Esophagus (tissue), 2 donors: ENCODE measurements around the gene GFPT2. TPM values are rescaled to one million over a fixed set of nuclear protein-coding genes. Genes with fewer than 3 reads are reported as not detected.
A peak's percentile ranks its signal among the peaks of the same experiment; 100 is the strongest.

Experiments
- H3K27ac ChIP-seq, 2 donors: one replicate each; pipeline ENCODE4 v1.5.1; 2013; ENCODE audit warnings: low read depth in 2 of 2, mild to moderate bottlenecking in 2 of 2, inconsistent platforms in 1 of 2, low read length in 1 of 2, moderate library complexity in 1 of 2
- H3K27me3 ChIP-seq, 2 donors: one replicate each; pipeline ENCODE4 v1.6.1; 2013; ENCODE audit warnings: low read length in 2 of 2, control low read depth in 1 of 2, mild to moderate bottlenecking in 1 of 2; ENCODE audit not compliant: insufficient read depth in 2 of 2, control insufficient read depth in 1 of 2
- H3K36me3 ChIP-seq, 2 donors: one replicate each; pipeline ENCODE4 v1.6.1; 2013; ENCODE audit warnings: low read length in 1 of 2; ENCODE audit not compliant: control insufficient read depth in 2 of 2, insufficient read depth in 2 of 2
- H3K4me1 ChIP-seq, 2 donors: one replicate each; pipeline ENCODE4 v1.6.1; 2013; ENCODE audit warnings: low read length in 1 of 2; ENCODE audit not compliant: control insufficient read depth in 2 of 2, insufficient read depth in 2 of 2
- H3K4me3 ChIP-seq, 2 donors: one replicate each; pipeline ENCODE4 v1.5.1; 2013; ENCODE audit warnings: low read length in 2 of 2, mild to moderate bottlenecking in 2 of 2, low read depth in 1 of 2, moderate library complexity in 1 of 2
- H3K9me3 ChIP-seq, 2 donors: one replicate each; pipeline ENCODE4 v1.6.1; 2013; ENCODE audit warnings: mild to moderate bottlenecking in 2 of 2, low read depth in 1 of 2, low read length in 1 of 2, moderate library complexity in 1 of 2; ENCODE audit not compliant: control insufficient read depth in 2 of 2, insufficient read depth in 1 of 2
- WGBS, 2 donors: extraction: QIAGEN DNeasy Blood & Tissue Kit; methylation state at CpG; one replicate each; pipeline ENCODE4 v1.1.7; 2013; 5-methylcytosine and 5-hydroxymethylcytosine counted together
- polyA plus RNA-seq, 2 donors: library from polyadenylated mRNA; stranded (reverse); fragments of 200-250 nt; gene quantifications; one replicate each; pipeline ENCODE4 v1.2.3, GENCODE V29; 2013
- donor health status: healthy with polysubstance abuse.
- donor health status: Bipolar disorder and iron deficiency.

GFPT2 gene
- polyA plus RNA-seq, 2 donors: 0.73 to 1.9 TPM

DNA sequence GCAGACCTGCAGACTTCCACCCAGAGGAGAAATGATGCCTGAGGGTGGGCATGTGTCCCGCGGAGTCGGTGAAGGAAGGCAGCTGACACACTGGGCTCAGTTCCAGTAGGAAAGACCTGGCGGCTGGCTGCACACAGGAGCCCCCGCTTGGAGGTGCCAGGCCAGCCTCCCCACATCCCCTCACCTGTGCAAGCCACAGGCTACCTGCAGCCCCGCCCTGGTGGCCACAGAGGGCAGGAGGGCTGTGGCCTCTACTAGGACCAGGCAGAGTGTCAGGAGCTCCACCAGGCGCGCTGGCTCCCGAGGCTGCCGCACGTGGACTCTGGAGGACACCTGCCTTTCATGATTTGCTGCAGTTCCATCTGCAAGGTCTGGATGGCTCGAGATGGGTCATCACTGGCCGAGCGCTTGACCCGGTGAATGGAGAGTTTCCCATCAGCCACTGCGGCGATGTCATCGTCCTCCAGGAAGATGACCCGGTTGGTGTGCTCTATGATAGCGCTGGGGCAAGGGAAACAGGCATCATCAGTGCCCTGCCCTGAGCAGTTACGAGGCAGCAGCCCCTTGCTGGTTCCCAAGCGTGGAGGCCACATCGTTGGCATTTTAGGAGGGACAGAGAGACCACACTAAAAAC is 34.6 kb downstream of the GFPT2 start:
- Histone ChIP-seq H3K4me3 (no peak overlapping the region), H3K27ac (no peak overlapping the region), H3K4me1 (no peaks in the 10 kb centered on the region), H3K27me3 (no peaks in the 10 kb centered on the region), H3K9me3 (no peaks in the 10 kb centered on the region), H3K36me3 (peaks cover 0 to 2% of the 10 kb centered on the region in 2 donors)
- 89 to 90% methylated on average over 23 of the region's 23 CpGs for WGBS, 2 donors

DNA sequence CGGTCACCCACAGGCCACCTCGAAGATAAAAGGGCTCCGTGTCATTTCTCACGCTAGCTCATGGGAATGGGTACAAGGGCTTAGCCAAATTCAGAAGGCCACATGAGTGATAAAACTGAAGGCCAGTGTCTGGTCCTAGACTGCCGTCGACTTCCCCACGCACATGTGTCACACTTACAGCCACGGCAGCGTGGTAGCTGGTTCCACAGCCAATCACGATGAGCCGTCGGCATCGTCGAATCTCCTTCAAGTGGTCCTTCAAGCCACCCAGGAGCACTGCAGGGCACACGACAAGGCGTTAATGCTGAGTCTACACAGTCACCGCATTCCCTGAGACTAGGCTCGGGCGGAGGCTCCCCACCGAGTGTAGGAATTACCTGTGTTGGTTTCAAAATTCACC is 36.5 kb downstream of the GFPT2 start:
- H3K36me3 ChIP-seq: peaks cover 0 to 2% of the 10 kb centered on the region in 2 donors
- no peaks in the 10 kb centered on the region for H3K27me3 ChIP-seq
- no peaks in the 10 kb centered on the region for H3K4me1 ChIP-seq
- H3K4me3 ChIP-seq: no peak overlapping the region
- no peak overlapping the region for H3K27ac ChIP-seq
- H3K9me3 ChIP-seq: no peaks in the 10 kb centered on the region
- 93 to 94% methylated on average over 20 of the region's 20 CpGs for WGBS, 2 donors

DNA sequence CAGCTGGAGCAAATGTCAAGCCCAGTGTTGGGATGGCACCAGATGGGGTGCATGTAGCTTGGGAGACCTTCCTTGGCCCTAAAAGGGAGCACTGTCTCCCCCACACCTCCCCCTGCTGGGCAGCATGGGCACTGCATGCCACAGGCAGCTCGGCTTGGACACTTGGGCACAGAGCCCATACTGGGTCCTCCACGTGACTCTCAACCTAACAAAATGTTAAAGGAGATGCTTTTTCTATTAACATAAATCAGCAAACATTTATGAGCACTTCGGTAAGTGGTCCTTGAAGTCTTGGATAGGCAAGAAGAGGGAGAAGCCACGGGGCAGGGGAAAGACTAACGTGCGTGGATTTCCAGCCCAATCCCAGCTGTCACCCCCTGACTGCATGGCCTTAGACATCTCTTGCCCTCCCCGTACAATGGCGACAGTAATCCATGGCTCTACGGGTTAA is 37.3 kb downstream of the GFPT2 start:
- Histone ChIP-seq H3K27me3 (no peaks in the 10 kb centered on the region), H3K4me1 (no peaks in the 10 kb centered on the region), H3K36me3 (peaks cover 0 to 2% of the 10 kb centered on the region in 2 donors), H3K27ac (no peak overlapping the region), H3K4me3 (no peak overlapping the region), H3K9me3 (no peaks in the 10 kb centered on the region)
- 70% methylated on average over 9 of the region's 9 CpGs for WGBS, 2 donors

DNA sequence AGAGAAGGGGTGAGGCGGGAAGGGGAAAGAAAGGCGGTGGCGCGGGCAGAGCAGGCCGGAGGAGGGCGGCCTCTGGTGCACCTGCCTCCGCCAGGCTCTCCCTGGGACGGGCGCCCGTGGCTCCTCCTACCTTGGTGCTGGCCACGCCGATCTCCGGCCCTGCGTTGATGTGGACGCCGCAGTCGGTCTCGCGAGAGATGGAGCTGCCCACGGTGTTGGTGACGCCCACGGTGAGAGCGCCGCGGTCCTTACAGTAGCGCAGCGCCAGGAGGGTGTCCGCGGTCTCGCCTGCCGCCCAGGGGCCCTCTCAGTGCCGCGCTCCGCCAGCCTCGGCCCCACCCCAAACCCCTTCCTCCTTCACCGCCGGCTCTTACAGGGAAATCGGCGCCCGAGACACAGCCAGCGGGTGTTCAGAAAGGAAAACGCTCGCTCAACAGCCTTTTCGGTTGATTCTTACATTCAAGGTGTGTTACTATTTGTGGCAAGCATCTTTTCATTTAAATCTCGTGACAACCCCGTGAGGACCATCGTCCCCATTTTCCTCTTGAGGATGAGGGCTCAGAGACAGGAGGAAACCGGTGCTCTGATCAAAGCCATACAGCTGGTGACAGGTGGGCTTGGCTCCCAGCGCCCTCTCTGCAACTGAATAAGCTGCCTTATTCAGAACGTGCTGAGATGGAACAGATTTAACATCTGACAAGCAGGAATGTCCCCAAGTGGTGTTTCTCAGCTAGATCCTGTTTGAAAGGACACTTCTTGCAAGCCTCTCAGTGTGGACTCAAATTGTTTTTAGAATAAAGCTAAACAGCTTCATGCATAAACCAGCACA is 39.2 kb downstream of the GFPT2 start:
- Histone ChIP-seq H3K36me3 (peaks cover 0 to 2% of the 10 kb centered on the region in 2 donors), H3K4me1 (no peaks in the 10 kb centered on the region), H3K4me3 (peak overlapping the region; percentile 32 to 36), H3K9me3 (no peaks in the 10 kb centered on the region), H3K27ac (peak overlapping the region in 1 of 2 donors; percentile 0), H3K27me3 (no peaks in the 10 kb centered on the region)
- 74 to 78% methylated on average over 50 of the region's 50 CpGs for WGBS, 2 donors

DNA sequence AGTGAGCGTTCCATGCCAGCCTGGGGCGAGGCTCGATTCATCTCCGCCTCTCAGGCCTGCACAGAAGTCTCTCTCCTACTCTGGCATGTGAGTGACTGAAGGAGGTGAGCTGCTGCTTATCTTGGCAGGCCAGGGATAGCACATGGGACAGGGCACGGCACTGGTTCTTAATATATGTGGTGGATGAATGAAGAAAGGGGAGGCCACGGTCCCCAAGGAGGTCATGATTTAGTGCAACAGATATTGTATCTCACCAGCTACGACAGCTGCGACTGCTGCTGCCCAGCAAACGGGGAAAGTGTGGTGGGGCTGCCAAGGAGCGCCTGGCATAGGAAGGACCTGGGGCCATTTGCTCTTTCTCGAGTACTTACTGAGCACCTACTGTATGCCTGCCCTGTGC is 41.9 kb downstream of the GFPT2 start:
- no peak overlapping the region for H3K27ac ChIP-seq
- WGBS, 2 donors: 88 to 90% methylated on average over 11 of the region's 11 CpGs

DNA sequence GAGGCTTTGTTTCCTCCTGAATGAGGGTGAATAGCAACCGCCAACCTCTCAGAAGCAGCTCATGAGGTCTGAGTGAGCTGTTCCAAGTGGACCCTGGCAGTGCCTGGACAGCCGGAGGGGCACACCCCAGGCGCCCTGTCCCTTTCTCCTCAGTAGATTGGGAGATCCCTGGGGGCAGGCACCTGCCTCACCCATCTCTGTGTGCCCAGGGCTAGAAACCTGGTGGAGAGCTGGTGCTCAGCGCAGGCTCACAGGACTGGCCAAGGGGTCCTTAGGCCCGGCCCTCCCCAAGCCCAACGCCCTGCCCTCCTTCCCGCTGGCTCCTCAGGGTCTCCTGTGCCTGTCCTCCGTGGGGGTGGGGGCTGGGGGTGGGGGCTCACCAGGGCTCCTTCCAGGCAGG is 46.3 kb downstream of the GFPT2 start:
- no peaks in the 10 kb centered on the region for H3K9me3 ChIP-seq
- H3K36me3 ChIP-seq: peaks cover 0 to 5% of the 10 kb centered on the region in 2 donors
- no peak overlapping the region for H3K27ac ChIP-seq
- H3K27me3 ChIP-seq: no peaks in the 10 kb centered on the region
- 91% methylated on average over 8 of the region's 8 CpGs for WGBS, 2 donors
- no peak overlapping the region for H3K4me3 ChIP-seq
- no peaks in the 10 kb centered on the region for H3K4me1 ChIP-seq

More for the DNA sequence above, 41.9 kb downstream of the GFPT2 start:
- Histone ChIP-seq H3K4me1 (no peaks in the 10 kb centered on the region), H3K36me3 (no peaks in the 10 kb centered on the region), H3K27me3 (no peaks in the 10 kb centered on the region), H3K9me3 (no peaks in the 10 kb centered on the region), H3K4me3 (no peak overlapping the region)

DNA sequence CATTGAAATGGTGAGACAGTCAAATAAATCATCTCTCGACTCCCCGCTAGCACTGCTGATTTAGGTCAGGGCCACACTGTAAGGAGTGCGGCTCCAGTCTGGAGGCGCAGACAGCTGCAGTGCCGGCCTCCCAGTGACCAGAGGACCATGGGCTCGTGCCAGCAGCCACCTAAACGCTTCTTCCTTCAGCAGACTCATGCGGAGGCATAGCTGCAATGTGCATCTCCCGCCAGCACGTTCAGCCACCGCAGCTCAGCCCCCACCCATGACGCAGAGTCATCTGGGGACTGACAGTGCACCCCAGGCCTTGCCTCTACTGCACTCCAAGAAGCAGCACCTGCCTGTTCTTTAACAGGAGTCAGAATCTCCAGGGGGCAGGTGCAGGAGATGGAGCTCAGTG is 47.7 kb downstream of the GFPT2 start:
- no peaks in the 10 kb centered on the region for H3K27me3 ChIP-seq
- no peak overlapping the region for H3K4me3 ChIP-seq
- 84 to 89% methylated on average over 12 of the region's 12 CpGs for whole genome bisulfite sequencing, 2 donors
- H3K9me3 ChIP-seq: no peaks in the 10 kb centered on the region
- peaks cover 0 to 5% of the 10 kb centered on the region in 2 donors for H3K36me3 ChIP-seq
- H3K27ac ChIP-seq: no peak overlapping the region
- no peaks in the 10 kb centered on the region for H3K4me1 ChIP-seq

DNA sequence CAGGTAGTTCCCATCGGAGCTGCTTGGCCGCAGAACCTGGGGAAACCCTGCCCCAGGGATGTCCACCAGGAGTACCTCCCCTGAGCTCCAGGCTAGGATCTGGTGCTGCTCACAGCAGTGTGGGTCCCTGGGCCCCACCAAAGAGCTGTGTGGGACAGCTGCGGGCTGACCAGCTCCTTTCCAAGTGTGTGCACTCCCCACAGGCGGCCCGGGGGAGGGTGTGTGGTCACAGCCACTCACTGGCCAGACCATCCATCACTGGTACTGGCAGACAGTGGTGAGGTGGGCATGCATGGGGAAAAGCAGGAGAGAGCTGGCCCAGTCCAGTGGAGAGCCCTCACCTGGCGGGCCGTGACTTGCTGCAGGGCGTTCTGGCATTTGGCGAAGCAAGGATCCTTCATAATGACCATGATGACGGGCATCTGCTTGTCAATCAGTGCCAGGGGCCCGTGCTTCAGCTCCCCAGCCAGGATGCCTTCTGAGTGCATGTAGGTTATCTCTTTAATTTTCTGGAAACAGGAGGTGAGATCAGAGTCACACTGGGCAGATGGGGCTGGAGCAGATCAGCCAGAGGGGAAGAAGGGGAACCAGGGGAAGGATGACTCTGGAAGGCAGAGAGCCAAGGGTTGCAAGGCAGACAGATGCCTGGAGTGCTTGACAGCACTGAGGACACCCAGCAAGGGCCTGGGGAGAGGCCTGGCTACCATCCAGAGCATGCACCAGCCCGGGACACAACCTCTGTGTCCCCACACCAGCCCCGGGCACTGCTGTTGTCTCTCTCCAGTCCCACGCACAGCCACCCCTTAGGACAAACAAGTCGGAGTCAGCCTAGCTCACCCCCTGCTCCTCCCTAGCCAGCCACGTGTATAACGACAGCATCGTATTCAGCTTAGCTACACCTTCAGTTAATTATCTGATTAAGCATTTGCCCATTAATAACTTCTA is 48.4 kb downstream of the GFPT2 start:
- no peak overlapping the region for H3K27ac ChIP-seq
- 75 to 80% methylated on average over 18 of the region's 18 CpGs for WGBS, 2 donors

DNA sequence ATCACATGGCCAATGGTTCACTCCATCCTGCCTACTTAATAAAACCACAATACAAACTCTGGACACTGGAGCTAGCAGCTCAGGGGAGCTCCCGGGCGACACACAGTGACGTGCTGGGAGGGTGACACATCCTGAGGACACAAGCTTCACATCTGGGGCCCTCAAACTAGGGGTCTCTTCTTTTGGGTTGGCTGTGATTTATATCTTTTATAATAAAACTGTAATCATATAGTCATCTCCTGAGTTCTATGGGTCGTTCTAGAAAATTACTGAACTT is 49.2 kb downstream of the GFPT2 start:
- Histone ChIP-seq H3K27ac (no peak overlapping the region), H3K4me1 (no peaks in the 10 kb centered on the region), H3K36me3 (peaks cover 0 to 5% of the 10 kb centered on the region in 2 donors), H3K4me3 (no peak overlapping the region), H3K27me3 (no peaks in the 10 kb centered on the region), H3K9me3 (no peaks in the 10 kb centered on the region)
- WGBS, 2 donors: 88 to 91% methylated on average over 4 of the region's 4 CpGs

More for the DNA sequence above, 48.4 kb downstream of the GFPT2 start:
- no peaks in the 10 kb centered on the region for H3K4me1 ChIP-seq
- H3K27me3 ChIP-seq: no peaks in the 10 kb centered on the region
- no peaks in the 10 kb centered on the region for H3K9me3 ChIP-seq
- H3K36me3 ChIP-seq: peaks cover 0 to 5% of the 10 kb centered on the region in 2 donors
- no peak overlapping the region for H3K4me3 ChIP-seq
